Measurements from ENCODE around the gene ATG10.
A peak's percentile ranks its signal among the peaks of the same experiment; 100 is the strongest.

ATG10 gene

GRCh38 chr5:81969226-81969625 is 2.6 kb upstream of the ATG10 start:
- Histone ChIP-seq H3K36me3 (ENCODE audit: control insufficient read depth, insufficient read depth, low read length) (no peaks in the 10 kb centered on the region), H3K27me3 (ENCODE audit: control insufficient read depth, insufficient read depth, low read length) (no peaks in the 10 kb centered on the region), H3K4me1 (peaks cover 8% of the 10 kb centered on the region), H3K4me2 (ENCODE audit: low read length) (no peak overlapping the region), H3K4me3 (ENCODE audit: low read depth, low read length) (no peak overlapping the region), H3K27ac (no peak overlapping the region), H2AFZ (no peak overlapping the region), H3K9ac (no peak overlapping the region), H3K79me2 (no peaks in the 10 kb centered on the region), H3K9me3 (ENCODE audit: control insufficient read depth, low read length) (no peaks in the 10 kb centered on the region)
- no peak for TF ChIP-seq CTCF (IDR thresholded peaks at IDR 0.05)

DNA sequence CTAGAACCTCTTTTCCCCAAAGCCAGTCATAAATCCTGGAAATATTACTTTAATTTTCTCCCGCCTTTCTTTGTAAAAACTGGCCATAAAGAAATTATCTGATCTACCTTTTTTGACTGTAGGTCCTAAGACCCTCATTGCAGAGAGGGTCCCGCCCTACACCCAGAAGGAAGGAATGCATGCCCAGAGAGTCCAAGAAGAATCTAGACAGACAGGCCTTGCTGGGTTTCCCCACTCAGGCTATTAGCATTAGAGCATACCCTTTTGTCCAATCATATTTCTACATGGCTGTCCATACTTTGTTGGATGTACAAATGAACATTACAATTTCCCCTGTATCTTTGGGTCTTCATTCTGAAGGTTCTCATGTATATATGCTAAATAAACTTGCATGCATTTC is 1.9 kb upstream of the ATG10 start:
- Histone ChIP-seq H3K9me3 (ENCODE audit: control insufficient read depth, low read length) (no peaks in the 10 kb centered on the region), H3K4me3 (ENCODE audit: low read depth, low read length) (no peak overlapping the region), H3K79me2 (no peaks in the 10 kb centered on the region), H2AFZ (no peak overlapping the region), H3K4me2 (ENCODE audit: low read length) (no peak overlapping the region), H3K27me3 (ENCODE audit: control insufficient read depth, insufficient read depth, low read length) (no peaks in the 10 kb centered on the region), H3K27ac (no peak overlapping the region), H3K36me3 (ENCODE audit: control insufficient read depth, insufficient read depth, low read length) (no peaks in the 10 kb centered on the region), H3K9ac (no peak overlapping the region), H3K4me1 (peaks cover 9% of the 10 kb centered on the region)
- TF ChIP-seq CTCF (IDR thresholded peaks at IDR 0.05), result no peak

GRCh38 chr5:81971111-81971711 is 612 bp upstream of the ATG10 start:
- peak overlapping the region; percentile 77 for H3K4me3 ChIP-seq (ENCODE audit: low read depth, low read length)
- peaks cover 9% of the 10 kb centered on the region for H3K4me1 ChIP-seq
- TF ChIP-seq CTCF (IDR thresholded peaks at IDR 0.05), result no peak
- peak overlapping the region; percentile 90 for H3K4me2 ChIP-seq (ENCODE audit: low read length)
- H3K79me2 ChIP-seq, result no peaks in the 10 kb centered on the region
- H3K27me3 ChIP-seq (ENCODE audit: control insufficient read depth, insufficient read depth, low read length), result no peaks in the 10 kb centered on the region
- H2AFZ ChIP-seq, result peak overlapping the region; percentile 99
- H3K9ac ChIP-seq, result peak overlapping the region; percentile 93
- no peaks in the 10 kb centered on the region for H3K36me3 ChIP-seq (ENCODE audit: control insufficient read depth, insufficient read depth, low read length)
- peak overlapping the region; percentile 97 for H3K27ac ChIP-seq
- H3K9me3 ChIP-seq (ENCODE audit: control insufficient read depth, low read length), result no peaks in the 10 kb centered on the region

DNA sequence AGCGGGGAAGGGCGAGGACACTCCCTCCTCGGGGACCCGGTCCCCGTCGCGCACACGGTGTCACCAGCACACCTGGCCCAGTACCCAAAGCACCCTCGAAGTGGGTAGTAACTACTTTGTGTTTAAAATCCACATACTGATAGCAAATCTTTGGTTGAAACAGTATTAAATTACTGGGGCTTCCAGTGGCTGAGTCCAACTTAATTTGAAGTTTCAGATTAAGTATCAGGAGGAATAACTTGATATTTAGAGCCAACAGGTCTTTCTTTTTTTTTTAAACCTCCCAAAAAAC is 615 bp downstream of the ATG10 start:
- peak overlapping the region; percentile 97 for H3K27ac ChIP-seq
- H3K9ac ChIP-seq, result peak overlapping the region; percentile 93
- H3K9me3 ChIP-seq (ENCODE audit: control insufficient read depth, low read length), result no peaks in the 10 kb centered on the region
- H3K36me3 ChIP-seq (ENCODE audit: control insufficient read depth, insufficient read depth, low read length), result no peaks in the 10 kb centered on the region
- TF ChIP-seq CTCF (IDR thresholded peaks at IDR 0.05), result no peak
- peak overlapping the region; percentile 90 for H3K4me2 ChIP-seq (ENCODE audit: low read length)
- H3K27me3 ChIP-seq (ENCODE audit: control insufficient read depth, insufficient read depth, low read length), result no peaks in the 10 kb centered on the region
- peak overlapping the region; percentile 99 for H2AFZ ChIP-seq
- peak overlapping the region; percentile 77 for H3K4me3 ChIP-seq (ENCODE audit: low read depth, low read length)
- peaks cover 9% of the 10 kb centered on the region for H3K4me1 ChIP-seq
- H3K79me2 ChIP-seq, result no peaks in the 10 kb centered on the region

- no peak overlapping the region for H3K4me2 ChIP-seq (ENCODE audit: low read length)
- H3K27ac ChIP-seq, result no peak overlapping the region
- no peak overlapping the region for H3K4me3 ChIP-seq (ENCODE audit: low read depth, low read length)
- H2AFZ ChIP-seq, result no peak overlapping the region
- TF ChIP-seq CTCF (IDR thresholded peaks at IDR 0.05), result no peak
- H3K36me3 ChIP-seq (ENCODE audit: control insufficient read depth, insufficient read depth, low read length), result no peaks in the 10 kb centered on the region
- peaks cover 4% of the 10 kb centered on the region for H3K79me2 ChIP-seq
- H3K9me3 ChIP-seq (ENCODE audit: control insufficient read depth, low read length), result no peaks in the 10 kb centered on the region
- H3K4me1 ChIP-seq, result peaks cover 3% of the 10 kb centered on the region
- no peaks in the 10 kb centered on the region for H3K27me3 ChIP-seq (ENCODE audit: control insufficient read depth, insufficient read depth, low read length)
- H3K9ac ChIP-seq, result no peak overlapping the region
These were observed 8.3 kb downstream of the ATG10 start for GRCh38 chr5:81980160-81980559.
